Glomerular visceral epithelial cell (primary cell): ENCODE results near the gene ABCB8.
"Not testable (repeated sequence)": the region's sequence is repeated elsewhere in the genome, so short reads cannot be mapped to it uniquely, and the experiment has no call there.

Experiments used
- DNase-seq: peaks from one replicate; pipeline ENCODE4 v3.0.0-alpha.2; 2016; ENCODE audit errors: extremely low spot score

The ABCB8 gene

GRCh38 chr7:150998341-150998740 is 29.9 kb upstream of the ABCB8 start:
- DNase-seq: no peak

GRCh38 chr7:150999001-150999400 is 29.2 kb upstream of the ABCB8 start:
- no peak for DNase-seq

GRCh38 chr7:150999497-151000230 is 28.6 kb upstream of the ABCB8 start:
- no peak for DNase-seq

- DNase-seq: no peak
Measured at GRCh38 chr7:151000897-151001495, 27.3 kb upstream of the ABCB8 start.

GRCh38 chr7:151001546-151001945 is 26.7 kb upstream of the ABCB8 start:
- no peak for DNase-seq

- no peak for DNase-seq
Measured at GRCh38 chr7:151003572-151003971, 24.7 kb upstream of the ABCB8 start.

GRCh38 chr7:151005566-151005965 is 22.7 kb upstream of the ABCB8 start:
- DNase-seq: no peak

- DNase-seq: no peak
Measured at GRCh38 chr7:151006590-151007300, 21.5 kb upstream of the ABCB8 start.

GRCh38 chr7:151007469-151007898 is 20.8 kb upstream of the ABCB8 start:
- no peak for DNase-seq

- no peak for DNase-seq
Measured at GRCh38 chr7:151008143-151008510, 20.1 kb upstream of the ABCB8 start.

- peak; percentile 34 for DNase-seq
Measured at GRCh38 chr7:151008511-151009323, 19.5 kb upstream of the ABCB8 start.

- DNase-seq: no peak
Measured at GRCh38 chr7:151009327-151010036, 18.8 kb upstream of the ABCB8 start.

- DNase-seq: no peak
Measured at GRCh38 chr7:151010037-151010306, 18.3 kb upstream of the ABCB8 start.

GRCh38 chr7:151010307-151011096 is 17.7 kb upstream of the ABCB8 start:
- DNase-seq: peak; percentile 31

- DNase-seq: no peak
Measured at GRCh38 chr7:151011097-151011409, 17.2 kb upstream of the ABCB8 start.

GRCh38 chr7:151011616-151012015 is 16.6 kb upstream of the ABCB8 start:
- DNase-seq: not testable (repeated sequence)

GRCh38 chr7:151012031-151012692 is 16.1 kb upstream of the ABCB8 start:
- DNase-seq: no peak

GRCh38 chr7:151012911-151013347 is 15.3 kb upstream of the ABCB8 start:
- peak; percentile 31 for DNase-seq

- no peak for DNase-seq
Measured at GRCh38 chr7:151013356-151013732, 14.9 kb upstream of the ABCB8 start.

GRCh38 chr7:151013733-151014497 is 14.3 kb upstream of the ABCB8 start:
- DNase-seq: peak; percentile 15
